C4-2B (cell line): ENCODE data around the gene BRMS1.
"Not testable (repeated sequence)": the region's sequence is repeated elsewhere in the genome, so short reads cannot be mapped to it uniquely, and the experiment has no call there.

Experiments
- H3K27ac ChIP-seq: fragments of 450-650 bp; 2 replicates; pipeline ENCODE4 v1.5.1; 2017
- CTCF ChIP-seq: fragments of 450-650 bp; conservative IDR thresholded peaks from 2 replicates; pipeline ENCODE4 v1.5.1; 2017; ENCODE audit warnings: mild to moderate bottlenecking
- ZFX ChIP-seq: fragments of 450-650 bp; IDR thresholded peaks from 2 replicates; pipeline ENCODE4 v1.6.1; 2017

Gene BRMS1

GRCh38 chr11:66314186-66314501 lies 30.8 kb downstream of the BRMS1 start:
- no peak overlapping the region for H3K27ac ChIP-seq
- TF ChIP-seq CTCF = no peak
- no peak for TF ChIP-seq ZFX

- peak overlapping the region; percentile 23 for H3K27ac ChIP-seq
- no peak for TF ChIP-seq CTCF
- no peak for TF ChIP-seq ZFX
Observed at GRCh38 chr11:66313321-66314185, 31.4 kb downstream of the BRMS1 start.

GRCh38 chr11:66312549-66313320 lies 32.2 kb downstream of the BRMS1 start:
- no peak for TF ChIP-seq ZFX
- no peak for TF ChIP-seq CTCF
- peak overlapping the region; percentile 48 for H3K27ac ChIP-seq

GRCh38 chr11:66311965-66312548 lies 32.8 kb downstream of the BRMS1 start:
- no peak for TF ChIP-seq ZFX
- peak; percentile 87 for TF ChIP-seq CTCF
- H3K27ac ChIP-seq = peak overlapping the region; percentile 48

- peak; percentile 95; the same call in 1 of the 2 replicates for TF ChIP-seq CTCF
- no peak for TF ChIP-seq ZFX
- peak overlapping the region; percentile 48 for H3K27ac ChIP-seq
Observed at GRCh38 chr11:66311470-66311964, 33.4 kb downstream of the BRMS1 start.

GRCh38 chr11:66310803-66311440 lies 34.0 kb downstream of the BRMS1 start:
- H3K27ac ChIP-seq = not testable (repeated sequence)

GRCh38 chr11:66310324-66310723 lies 34.6 kb downstream of the BRMS1 start:
- H3K27ac ChIP-seq = no peak overlapping the region
- TF ChIP-seq ZFX (no peak), CTCF (no peak)
